Coronary artery (tissue), 2 donors: ENCODE measurements around the gene SPPL2C.

ENCODE experiments used
- DNase-seq: peaks from one replicate; pipeline ENCODE4 v3.0.0-alpha.2; 2017; ENCODE audit warnings: low spot score
- H3K27ac ChIP-seq, 2 donors: fragments of 200-600 bp; sonication (generic); one replicate each; pipeline ENCODE4 v1.5.1; 2016 to 2019
- H3K4me3 ChIP-seq: fragments of 200-600 bp; sonication (generic); 2 replicates; pipeline ENCODE4 v1.5.1; 2016; ENCODE audit warnings: mild to moderate bottlenecking, moderate library complexity
- CTCF ChIP-seq: fragments of 200-600 bp; sonication (generic); IDR thresholded peaks from one replicate; pipeline ENCODE4 v1.5.1; 2019; ENCODE audit warnings: antibody characterized with exemption

SPPL2C gene

GRCh38 chr17:45848405-45848804 is 3.7 kb downstream of the SPPL2C start:
- TF ChIP-seq CTCF, result no peak
- DNase-seq, result no peak
- Histone ChIP-seq H3K4me3 (no peak overlapping the region), H3K27ac (no peak overlapping the region)

DNA sequence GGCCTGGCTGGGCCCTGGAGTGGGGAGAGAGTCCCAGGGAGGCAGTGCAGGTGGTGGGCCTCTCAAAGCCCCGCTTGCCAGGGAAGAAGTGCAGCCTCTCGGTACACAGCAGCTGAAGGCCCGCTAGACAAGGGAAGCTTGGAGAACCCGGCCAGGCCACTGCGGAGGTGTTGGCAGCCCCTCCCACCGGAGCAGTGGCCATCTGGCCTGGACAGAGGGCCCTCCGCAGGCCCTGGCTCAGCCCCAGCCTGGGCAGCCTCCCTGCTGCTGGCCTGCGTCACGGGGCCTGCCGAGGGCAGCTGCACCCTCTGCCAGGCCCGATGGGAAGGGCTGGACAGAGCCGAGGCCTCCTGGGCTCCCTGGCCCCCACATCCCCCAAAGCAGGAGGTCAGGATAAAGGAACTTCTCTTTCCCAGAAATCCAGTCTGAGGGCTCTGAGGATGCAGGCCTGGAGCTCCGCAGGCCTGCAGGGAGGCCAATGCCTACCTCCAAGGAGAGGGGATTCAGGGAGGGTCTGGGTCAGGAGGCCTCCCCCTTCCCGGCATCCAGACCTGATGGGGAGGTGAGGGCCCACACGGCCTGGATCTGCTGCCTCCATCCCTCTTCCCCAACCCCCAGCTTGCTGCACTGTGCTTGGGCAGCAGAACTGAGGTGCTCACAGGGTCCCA is 4.3 kb downstream of the SPPL2C start:
- no peak overlapping the region for H3K27ac ChIP-seq
- H3K4me3 ChIP-seq, result no peak overlapping the region
- DNase-seq, result no peak
- no peak for TF ChIP-seq CTCF

- no peak for DNase-seq
- no peak for TF ChIP-seq CTCF
- Histone ChIP-seq H3K27ac (no peak overlapping the region), H3K4me3 (no peak overlapping the region)
Measured at GRCh38 chr17:45849536-45849990, 4.9 kb downstream of the SPPL2C start.

GRCh38 chr17:45850011-45850410 is 5.3 kb downstream of the SPPL2C start:
- no peak overlapping the region for H3K4me3 ChIP-seq
- no peak for TF ChIP-seq CTCF
- H3K27ac ChIP-seq, result no peak overlapping the region
- no peak for DNase-seq

GRCh38 chr17:45850468-45850867 is 5.8 kb downstream of the SPPL2C start:
- no peak for TF ChIP-seq CTCF
- no peak for DNase-seq
- no peak overlapping the region for H3K4me3 ChIP-seq
- no peak overlapping the region for H3K27ac ChIP-seq

GRCh38 chr17:45851022-45851421 is 6.3 kb downstream of the SPPL2C start:
- H3K27ac ChIP-seq, result no peak overlapping the region
- no peak for DNase-seq
- H3K4me3 ChIP-seq, result no peak overlapping the region
- no peak for TF ChIP-seq CTCF

DNA sequence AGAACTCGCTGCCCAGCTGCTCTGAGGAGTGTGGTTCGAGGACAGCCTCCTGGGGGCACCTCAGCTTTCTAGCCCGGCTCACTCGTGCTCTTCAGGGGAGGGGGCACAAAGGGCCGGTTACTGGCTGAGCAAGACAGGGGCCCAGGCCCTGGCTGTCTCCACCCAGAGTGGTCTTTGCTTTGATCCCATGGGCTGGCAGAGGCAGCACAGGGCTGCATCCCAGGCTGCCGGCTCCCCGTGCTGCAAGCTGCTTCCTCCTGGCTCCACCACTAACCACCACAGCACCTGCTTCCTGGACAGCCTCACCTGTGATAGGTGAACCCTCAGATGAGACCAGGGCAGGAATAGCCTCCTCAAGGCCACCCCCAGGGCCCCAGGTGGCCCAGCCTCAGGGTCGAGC is 6.8 kb downstream of the SPPL2C start:
- no peak for TF ChIP-seq CTCF
- H3K27ac ChIP-seq, result no peak overlapping the region
- H3K4me3 ChIP-seq, result no peak overlapping the region
- DNase-seq, result no peak
